ENCODE results near the gene IL25. TPM values are rescaled to one million over a fixed set of nuclear protein-coding genes. Genes with fewer than 3 reads are reported as not detected.
"Not testable (repeated sequence)": the region's sequence is repeated elsewhere in the genome, so short reads cannot be mapped to it uniquely, and the experiment has no call there.

The IL25 gene
- total RNA-seq, 1 donor from 2014 or later, result not detected

GRCh38 chr14:23375527-23376251 is 3.1 kb downstream of the IL25 start:
- no peak for DNase-seq (ENCODE audit: low read depth, low spot score)

- no peak for DNase-seq (ENCODE audit: low read depth, low spot score)
Measured at GRCh38 chr14:23376482-23377197, 4.0 kb downstream of the IL25 start, which contains the start of gene CMTM5. TSS of gene CMTM5 (plus strand) at chr14:23377046. CDS start at chr14:23377252, 206 bp downstream.

GRCh38 chr14:23377198-23377550 is 4.6 kb downstream of the IL25 start:
- no peak for DNase-seq (ENCODE audit: low read depth, low spot score)

GRCh38 chr14:23377573-23378563 is 5.3 kb downstream of the IL25 start:
- no peak for DNase-seq (ENCODE audit: low read depth, low spot score)

GRCh38 chr14:23378612-23379220 is 6.1 kb downstream of the IL25 start:
- no peak for DNase-seq (ENCODE audit: low read depth, low spot score)

- DNase-seq (ENCODE audit: low read depth, low spot score), result no peak
Measured at GRCh38 chr14:23379366-23380196, 7.0 kb downstream of the IL25 start.

- no peak for DNase-seq (ENCODE audit: low read depth, low spot score)
Measured at GRCh38 chr14:23380197-23380914, 7.7 kb downstream of the IL25 start.

- no peak for DNase-seq (ENCODE audit: low read depth, low spot score)
Measured at GRCh38 chr14:23380976-23381375, 8.4 kb downstream of the IL25 start.

- DNase-seq (ENCODE audit: low read depth, low spot score), result no peak
Measured at GRCh38 chr14:23381871-23382270, 9.3 kb downstream of the IL25 start.

- DNase-seq (ENCODE audit: low read depth, low spot score), result no peak
Measured at GRCh38 chr14:23382276-23382675, 9.7 kb downstream of the IL25 start.

- DNase-seq (ENCODE audit: low read depth, low spot score), result no peak
Measured at GRCh38 chr14:23382731-23383440, 10.3 kb downstream of the IL25 start.

GRCh38 chr14:23384364-23385080 is 11.9 kb downstream of the IL25 start:
- no peak for DNase-seq (ENCODE audit: low read depth, low spot score)

GRCh38 chr14:23385244-23385641 is 12.6 kb downstream of the IL25 start:
- DNase-seq (ENCODE audit: low read depth, low spot score), result no peak

GRCh38 chr14:23385642-23386265 is 13.1 kb downstream of the IL25 start:
- DNase-seq (ENCODE audit: low read depth, low spot score), result no peak

GRCh38 chr14:23386266-23386657 is 13.7 kb downstream of the IL25 start:
- not testable (repeated sequence) for DNase-seq (ENCODE audit: low read depth, low spot score)

- DNase-seq (ENCODE audit: low read depth, low spot score), result no peak
Measured at GRCh38 chr14:23386999-23387398, 14.4 kb downstream of the IL25 start.

- DNase-seq (ENCODE audit: low read depth, low spot score), result no peak
Measured at GRCh38 chr14:23387916-23388882, 15.6 kb downstream of the IL25 start.

All from pulmonary artery endothelial cell (primary cell).